NT2/D1 (cell line): Measurements from ENCODE around the gene ANKZF1.

ENCODE experiments used
- DNase-seq: peaks from one replicate; pipeline ENCODE4 v3.0.0-alpha.2; 2011; ENCODE audit warnings: low read depth, low spot score
- H3K27me3 ChIP-seq: 2 replicates; pipeline ENCODE4 v1.6.0; 2011; ENCODE audit warnings: mild to moderate bottlenecking; ENCODE audit not compliant: insufficient read length, insufficient read depth
- H3K36me3 ChIP-seq: 2 replicates; pipeline ENCODE4 v1.6.1; 2011; ENCODE audit warnings: mild to moderate bottlenecking, low read length, mixed read lengths; ENCODE audit not compliant: insufficient read depth, insufficient read length
- H3K4me1 ChIP-seq: 2 replicates; pipeline ENCODE4 v1.5.1; 2011; ENCODE audit not compliant: insufficient read depth, insufficient read length
- H3K4me3 ChIP-seq: 2 replicates; pipeline ENCODE4 v1.5.1; 2011; ENCODE audit warnings: low read depth; ENCODE audit not compliant: insufficient read length
- H3K9ac ChIP-seq: 2 replicates; pipeline ENCODE4 v1.6.0; 2011; ENCODE audit warnings: low read depth; ENCODE audit not compliant: insufficient read length
- H3K9me3 ChIP-seq: 2 replicates; pipeline ENCODE4 v1.5.1; 2011; ENCODE audit warnings: mild to moderate bottlenecking, low read length; ENCODE audit not compliant: insufficient read depth
- SUZ12 ChIP-seq: IDR thresholded peaks from 2 replicates; pipeline ENCODE4 v1.6.1; 2011; ENCODE audit not compliant: insufficient read length, insufficient read depth; ENCODE audit errors: extremely low read depth
- YY1 ChIP-seq: IDR thresholded peaks from 2 replicates; pipeline ENCODE4 v1.6.1; 2011; ENCODE audit not compliant: insufficient read length, insufficient read depth
- ZNF274 ChIP-seq: IDR thresholded peaks from 2 replicates; pipeline ENCODE4 v1.6.1; 2011; ENCODE audit warnings: mild to moderate bottlenecking, low read depth, low read length

ANKZF1 gene

DNA sequence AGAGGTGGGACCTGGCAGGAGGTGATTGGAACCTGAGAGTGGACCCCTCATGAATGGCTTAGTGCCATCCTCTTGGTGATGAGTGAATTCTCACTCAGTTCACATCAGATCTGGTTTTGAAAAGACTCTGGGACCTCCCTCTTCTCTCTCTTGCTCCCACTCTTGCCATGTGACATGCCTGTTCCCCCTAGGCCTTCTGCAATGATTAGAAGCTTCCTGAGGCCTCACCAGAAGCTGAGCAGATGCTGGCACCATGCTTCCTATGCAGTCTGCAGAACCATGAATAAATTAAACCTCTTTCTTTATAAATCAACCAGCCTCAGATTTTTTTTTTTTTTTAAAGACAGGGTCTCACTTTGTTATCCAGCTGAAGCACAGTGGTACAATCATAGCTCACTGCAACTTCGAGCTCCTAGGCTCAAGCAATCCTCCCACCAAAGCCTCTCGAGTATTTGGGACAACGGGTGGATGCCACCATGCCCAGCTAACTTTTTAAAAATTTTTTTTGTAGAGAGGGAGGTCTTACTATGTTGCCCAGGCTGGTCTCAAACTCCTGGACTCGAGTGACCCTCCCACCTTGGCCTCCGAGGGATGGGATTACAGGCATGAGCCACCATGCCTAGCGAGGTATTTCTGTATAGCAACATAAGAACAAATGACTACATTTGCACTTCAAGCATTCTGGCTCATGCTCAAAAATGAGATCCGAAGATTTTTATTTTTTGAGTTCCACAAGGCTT, 25.0 kb upstream of the ANKZF1 start:
- H3K9ac ChIP-seq, result no peak overlapping the region
- no peak for DNase-seq
- no peak overlapping the region for H3K4me3 ChIP-seq

DNA sequence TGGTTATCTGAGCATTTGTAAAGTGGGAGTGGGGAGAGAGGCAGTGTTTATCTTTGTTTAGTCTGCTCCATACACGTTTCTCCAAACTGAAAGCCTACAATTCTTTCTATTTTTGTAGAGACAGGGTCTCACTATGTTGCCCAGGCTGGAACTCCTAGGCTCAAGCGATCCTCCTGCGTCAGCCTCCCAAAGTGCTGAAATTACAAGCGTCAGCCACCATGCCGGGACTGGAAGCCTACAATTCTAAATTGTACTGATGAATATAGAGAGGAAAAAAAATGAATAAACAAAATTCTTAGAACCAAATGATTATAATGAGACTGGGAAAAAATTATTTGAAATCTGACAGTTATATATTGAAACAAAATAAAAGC, 24.5 kb upstream of the ANKZF1 start:
- DNase-seq, result no peak
- Histone ChIP-seq H3K9me3 (peaks cover 15% of the 10 kb centered on the region; the same call in 1 of the 2 replicates), H3K9ac (no peak overlapping the region), H3K27me3 (no peaks in the 10 kb centered on the region), H3K4me3 (no peak overlapping the region), H3K36me3 (peaks cover 25% of the 10 kb centered on the region), H3K4me1 (peaks cover 3% of the 10 kb centered on the region)
- TF ChIP-seq YY1 (no peak), SUZ12 (no peak), ZNF274 (no peak)

More for the DNA sequence above, 25.0 kb upstream of the ANKZF1 start:
- H3K36me3 ChIP-seq, result peaks cover 20% of the 10 kb centered on the region
- H3K27me3 ChIP-seq, result no peaks in the 10 kb centered on the region
- TF ChIP-seq ZNF274 (no peak), YY1 (no peak), SUZ12 (no peak)
- peaks cover 3% of the 10 kb centered on the region for H3K4me1 ChIP-seq
- peaks cover 15% of the 10 kb centered on the region; the same call in 1 of the 2 replicates for H3K9me3 ChIP-seq

DNA sequence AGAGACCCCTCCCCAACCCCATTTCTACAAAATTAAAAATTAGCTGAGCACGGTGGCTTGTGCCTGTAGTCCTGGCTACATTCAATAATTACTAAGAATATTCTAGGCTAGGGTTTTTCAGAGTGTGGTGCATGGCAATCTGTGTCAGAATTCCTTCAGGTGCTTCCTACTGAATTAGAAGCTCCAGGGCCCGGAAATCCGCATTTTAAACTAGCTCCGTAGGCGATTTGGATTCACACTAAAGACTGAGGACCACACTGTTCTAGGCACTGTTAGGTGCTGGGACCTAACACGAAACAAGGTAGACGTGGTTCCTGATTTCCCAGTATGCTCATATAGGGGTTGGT, 23.7 kb upstream of the ANKZF1 start:
- Histone ChIP-seq H3K9ac (peak overlapping the region; percentile 91), H3K4me3 (peak overlapping the region; percentile 68), H3K36me3 (peaks cover 33% of the 10 kb centered on the region), H3K4me1 (peaks cover 3% of the 10 kb centered on the region), H3K9me3 (peaks cover 15% of the 10 kb centered on the region; the same call in 1 of the 2 replicates), H3K27me3 (no peaks in the 10 kb centered on the region)
- no peak for TF ChIP-seq YY1
- DNase-seq, result no peak

DNA sequence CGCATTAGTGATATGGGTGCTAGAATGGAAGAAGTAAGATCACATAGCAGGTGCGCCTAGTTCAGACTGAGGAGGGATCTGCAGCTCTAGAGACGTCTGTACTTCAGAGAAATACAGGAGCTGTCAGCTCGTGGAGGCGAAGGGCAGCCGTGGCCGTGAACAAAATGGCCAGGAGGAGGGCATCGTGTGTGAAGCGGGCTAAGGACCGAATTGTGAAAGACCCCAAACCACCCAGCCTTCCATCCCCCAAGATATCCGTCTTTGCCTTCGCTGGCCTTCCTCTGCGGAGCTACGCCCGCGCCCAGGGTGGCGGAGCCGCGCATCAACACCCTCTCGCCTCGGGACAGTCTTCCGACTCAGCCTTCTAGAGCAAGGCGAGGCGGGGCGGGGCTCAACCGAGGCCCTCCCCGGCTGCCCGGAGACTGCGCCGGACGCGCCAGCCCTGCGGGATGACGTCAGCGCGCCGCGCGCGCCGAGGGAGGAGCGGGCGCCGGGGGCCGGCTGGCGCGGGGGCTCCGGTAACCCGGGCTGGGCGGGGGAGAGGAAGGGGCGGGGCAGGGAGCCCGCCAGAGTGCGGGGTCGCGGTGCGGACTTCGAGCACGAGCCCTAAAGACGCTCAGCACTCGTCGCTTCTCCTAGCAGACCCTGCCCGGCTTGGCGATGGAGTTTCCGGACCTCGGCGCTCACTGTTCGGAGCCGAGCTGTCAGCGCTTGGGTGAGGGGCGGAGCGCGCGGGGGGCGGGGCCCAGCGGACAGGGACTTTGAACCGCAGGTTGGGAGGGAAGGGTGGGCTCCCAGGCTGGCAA, 23.1 kb upstream of the ANKZF1 start, which contains the start of gene ZFAND2B:
Gene ZFAND2B, plus strand, starts transcription at position 455 of the 806 bp plus-strand sequence. Its CDS starts 206 bp downstream, at position 661.
- peaks cover 38% of the 10 kb centered on the region for H3K36me3 ChIP-seq
- H3K27me3 ChIP-seq, result no peaks in the 10 kb centered on the region
- TF ChIP-seq SUZ12 (no peak), YY1 (no peak), ZNF274 (no peak)
- peak within 1 kb of the TSS; percentile 91 for H3K9ac ChIP-seq
- peak within 1 kb of the TSS; percentile 68 for H3K4me3 ChIP-seq
- H3K9me3 ChIP-seq, result 0 out of 2 replicates have a peak, but pooled peaks cover 10% of the 10 kb centered on the region
- peaks cover 3% of the 10 kb centered on the region for H3K4me1 ChIP-seq
- peak; percentile 93 for DNase-seq

DNA sequence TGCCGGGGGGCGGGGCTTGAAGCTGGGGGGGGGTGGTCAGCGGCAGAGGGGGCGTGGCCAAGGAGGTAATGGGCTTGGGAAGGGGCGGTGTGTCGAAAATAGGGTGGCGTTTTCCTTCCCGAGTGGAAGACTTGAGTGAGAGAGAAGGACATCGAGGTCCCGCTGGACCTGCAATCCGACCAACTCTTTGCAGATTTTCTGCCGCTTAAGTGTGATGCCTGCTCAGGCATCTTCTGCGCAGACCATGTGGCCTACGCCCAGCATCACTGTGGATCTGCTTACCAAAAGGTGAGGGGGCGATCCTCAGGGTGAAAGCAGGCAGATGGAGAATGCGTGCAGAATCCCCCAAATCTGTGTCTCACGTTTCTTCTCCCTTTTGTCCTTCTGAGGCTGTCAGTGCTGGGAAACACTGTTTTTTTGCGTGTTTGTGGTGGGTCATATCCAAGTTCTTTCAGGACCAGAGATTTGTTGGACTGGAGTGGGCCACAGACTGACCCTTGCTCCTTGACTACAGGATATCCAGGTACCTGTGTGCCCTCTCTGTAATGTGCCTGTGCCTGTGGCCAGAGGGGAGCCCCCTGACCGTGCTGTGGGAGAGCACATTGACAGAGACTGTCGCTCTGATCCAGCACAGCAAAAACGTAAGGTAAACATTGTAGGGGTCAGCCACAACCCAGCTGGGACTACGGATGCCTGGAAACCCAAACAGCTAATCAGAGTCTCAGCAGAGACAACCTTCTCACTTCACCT, 22.3 kb upstream of the ANKZF1 start:
- Histone ChIP-seq H3K4me3 (peak overlapping the region; percentile 41), H3K36me3 (peaks cover 43% of the 10 kb centered on the region), H3K27me3 (no peaks in the 10 kb centered on the region), H3K9ac (peak overlapping the region; percentile 88), H3K4me1 (peaks cover 3% of the 10 kb centered on the region), H3K9me3 (0 out of 2 replicates have a peak, but pooled peaks cover 9% of the 10 kb centered on the region)
- DNase-seq, result no peak
- TF ChIP-seq SUZ12 (no peak), ZNF274 (no peak), YY1 (no peak)

DNA sequence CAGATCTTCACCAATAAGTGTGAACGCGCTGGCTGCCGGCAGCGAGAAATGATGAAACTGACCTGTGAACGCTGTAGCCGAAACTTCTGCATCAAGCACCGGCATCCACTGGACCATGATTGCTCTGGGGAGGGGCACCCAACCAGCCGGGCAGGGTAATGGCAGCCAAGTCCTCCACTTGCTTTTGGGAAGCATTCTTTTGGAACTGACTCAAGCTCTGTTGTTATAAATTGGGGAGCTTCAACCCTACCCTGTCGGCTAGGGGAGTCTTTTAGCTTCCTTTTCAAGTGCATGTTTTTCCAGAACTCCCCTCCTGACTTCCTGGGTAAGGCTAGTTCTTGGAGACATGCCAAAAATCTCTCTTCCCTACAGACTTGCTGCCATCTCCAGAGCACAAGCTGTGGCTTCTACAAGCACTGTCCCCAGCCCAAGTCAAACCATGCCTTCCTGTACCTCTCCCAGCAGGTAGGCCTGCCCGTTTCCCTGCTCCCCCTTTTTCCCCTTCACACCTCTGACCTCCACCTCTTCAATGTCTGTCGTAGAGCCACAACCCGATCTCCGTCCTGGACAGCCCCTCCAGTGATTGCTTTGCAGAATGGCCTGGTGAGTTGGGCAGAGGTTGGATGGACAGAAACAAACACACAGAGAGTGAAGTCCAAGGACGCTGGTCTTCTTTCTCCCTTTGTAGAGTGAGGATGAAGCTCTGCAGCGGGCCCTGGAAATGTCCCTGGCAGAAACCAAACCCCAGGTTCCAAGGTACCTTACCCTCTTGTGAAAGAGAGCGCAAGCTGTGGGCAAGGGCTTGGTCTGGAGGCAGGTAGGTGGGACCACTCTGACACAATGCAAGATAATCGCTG, 21.5 kb upstream of the ANKZF1 start:
- Histone ChIP-seq H3K4me3 (no peak overlapping the region), H3K9me3 (0 out of 2 replicates have a peak, but pooled peaks cover 9% of the 10 kb centered on the region), H3K27me3 (no peaks in the 10 kb centered on the region), H3K9ac (peak overlapping the region; percentile 88), H3K36me3 (peaks cover 51% of the 10 kb centered on the region), H3K4me1 (peaks cover 3% of the 10 kb centered on the region)
- no peak for TF ChIP-seq SUZ12
- TF ChIP-seq ZNF274, result no peak
- no peak for TF ChIP-seq YY1
- no peak for DNase-seq
